Vagina (tissue), 2 donors: Measurements from ENCODE around the gene SLC5A4.

Experiments used
- CTCF ChIP-seq, 3 experiments: fragments of 450-650 bp in 2 of 3; fragments of 200-600 bp in 1 of 3; sonication (generic) in 1 of 3; IDR thresholded peaks; one replicate each; pipeline ENCODE4 v1.5.1; 2017 to 2019; ENCODE audit warnings: antibody characterized with exemption in 3 of 3, mild to moderate bottlenecking in 2 of 3, moderate library complexity in 2 of 3
- POLR2A ChIP-seq, 2 donors: fragments of 450-650 bp; IDR thresholded peaks; one replicate each; pipeline ENCODE4 v1.6.1; 2017; ENCODE audit warnings: antibody characterized with exemption in 2 of 2, mild to moderate bottlenecking in 2 of 2, moderate library complexity in 2 of 2

GRCh38 chr22:32199341-32199740 is 55.8 kb downstream of the SLC5A4 start:
- TF ChIP-seq CTCF (IDR thresholded peaks at IDR 0.05) (no peak), POLR2A (IDR thresholded peaks at IDR 0.05) (no peak)
